H1 (cell line): ENCODE results near the gene SENP6. TPM values are rescaled to one million over a fixed set of nuclear protein-coding genes. Genes with fewer than 3 reads are reported as not detected.
A peak's percentile ranks its signal among the peaks of the same experiment; 100 is the strongest.

Source experiments
- CTCF ChIA-PET: fragments of 300-600 bp; sonication (Branson Sonifier 250); formaldehyde crosslinking; loops from one replicate; lab custom pipeline; 2021; ENCODE audit not compliant: partially characterized antibody; lab: Charles Lee
- POLR2A ChIA-PET: fragments of 300-600 bp; sonication (Branson Sonifier 250); formaldehyde crosslinking; loops from one replicate; lab custom pipeline; 2021; ENCODE audit warnings: inconsistent platforms; ENCODE audit not compliant: partially characterized antibody; lab: Charles Lee
- DNase-seq, 2 experiments: peaks; one replicate each; pipeline versions ENCODE4 v3.0.0 to v3.0.0-alpha.2; 2010 to 2022; ENCODE audit warnings: low spot score in 2 of 2, low read depth in 1 of 2, mixed read lengths in 1 of 2
- FAIRE-seq: peaks from 2 replicates; lab custom pipeline; 2011; peaks lifted over from hg19 to GRCh38; lab: Jason Lieb, UNC
- H2AFZ ChIP-seq: 2 replicates; pipeline ENCODE4 v1.8.1; 2012; ENCODE audit warnings: low read length, inconsistent platforms
- H2AK5ac ChIP-seq: 2 replicates; pipeline ENCODE4 v1.6.1; 2013; ENCODE audit warnings: low read depth, low read length
- H2BK120ac ChIP-seq: replicated peaks from 2 replicates; pipeline ENCODE3; 2013; ENCODE audit warnings: low read depth, low read length, inconsistent platforms
- H2BK12ac ChIP-seq: 2 replicates; pipeline ENCODE4 v1.6.1; 2013; ENCODE audit warnings: low read depth, low read length
- H2BK15ac ChIP-seq: 2 replicates; pipeline ENCODE4 v1.6.1; 2013; ENCODE audit warnings: low read length
- H2BK20ac ChIP-seq: 2 replicates; pipeline ENCODE4 v1.6.1; 2013; ENCODE audit warnings: low read length
- H2BK5ac ChIP-seq: 2 replicates; pipeline ENCODE4 v1.6.1; 2013; ENCODE audit warnings: low read depth, low read length
- H3K14ac ChIP-seq: 2 replicates; pipeline ENCODE4 v1.6.1; 2013; ENCODE audit warnings: inconsistent platforms; ENCODE audit not compliant: insufficient read length
- H3K18ac ChIP-seq: 2 replicates; pipeline ENCODE4 v1.6.1; 2013; ENCODE audit warnings: low read length; ENCODE audit errors: extremely low read depth
- H3K23ac ChIP-seq: 2 replicates; pipeline ENCODE4 v1.6.1; 2013; ENCODE audit warnings: inconsistent platforms; ENCODE audit not compliant: insufficient read length
- H3K23me2 ChIP-seq: 2 replicates; pipeline ENCODE4 v1.6.1; 2013; ENCODE audit warnings: low read depth, low read length
- H3K27ac ChIP-seq: 2 replicates; pipeline ENCODE4 v1.6.1; 2011; ENCODE audit warnings: low read depth, low read length, inconsistent platforms
- H3K27me3 ChIP-seq, 4 experiments: replicated peaks in 1 of 4; 1 replicate in 1 of 4; 2 replicates in 3 of 4; pipeline versions ENCODE4 v1.6.1 to v1.8.1; 2011 to 2013; ENCODE audit warnings: low read length in 3 of 4, mild to moderate bottlenecking in 3 of 4, inconsistent platforms in 2 of 4, mixed read lengths in 2 of 4, moderate library complexity in 1 of 4; ENCODE audit not compliant: control insufficient read depth in 3 of 4, insufficient read depth in 3 of 4; ENCODE audit errors: extremely low read depth in 1 of 4
- H3K36me3 ChIP-seq, 4 experiments: 2 replicates each; pipeline versions ENCODE4 v1.6.1 to v1.8.1; 2011 to 2013; ENCODE audit warnings: mild to moderate bottlenecking in 4 of 4, low read length in 3 of 4, moderate library complexity in 2 of 4, control low read depth in 1 of 4, inconsistent platforms in 1 of 4; ENCODE audit not compliant: insufficient read depth in 4 of 4, control insufficient read depth in 2 of 4
- H3K4ac ChIP-seq: replicated peaks from 2 replicates; pipeline ENCODE3; 2013; ENCODE audit warnings: low read length, low read depth, mixed read lengths, inconsistent platforms; ENCODE audit not compliant: insufficient read length
- H3K4me1 ChIP-seq, 4 experiments: replicated peaks in 1 of 4; 1 replicate in 1 of 4; 2 replicates in 3 of 4; pipeline versions ENCODE4 v1.6.1 to v1.8.1; 2011 to 2013; ENCODE audit warnings: low read length in 3 of 4, inconsistent platforms in 2 of 4, mixed read lengths in 1 of 4; ENCODE audit not compliant: insufficient read depth in 4 of 4, control insufficient read depth in 3 of 4
- H3K4me2 ChIP-seq, 2 experiments: 2 replicates each; pipeline versions ENCODE4 v1.6.1 to v1.8.1; 2011 to 2013; ENCODE audit warnings: low read depth in 2 of 2, low read length in 2 of 2, control low read depth in 1 of 2, inconsistent platforms in 1 of 2, mild to moderate bottlenecking in 1 of 2; ENCODE audit not compliant: insufficient read depth in 1 of 2
- H3K4me3 ChIP-seq, 4 experiments: fragments of 200-600, 300-600 bp in 1 of 4; sonication (generic), shearing (Covaris generic), sonication (Bioruptor Twin) in 1 of 4; 2 replicates each; pipeline versions ENCODE4 v1.5.1 to v1.8.1; 2011 to 2016; ENCODE audit warnings: low read length in 4 of 4, low read depth in 3 of 4, control low read depth in 2 of 4, inconsistent platforms in 2 of 4, mild to moderate bottlenecking in 2 of 4, mixed read lengths in 1 of 4, moderate library complexity in 1 of 4; ENCODE audit not compliant: insufficient read depth in 2 of 4; ENCODE audit errors: extremely low read depth in 1 of 4
- H3K56ac ChIP-seq: replicated peaks from 2 replicates; pipeline ENCODE3; 2013; ENCODE audit warnings: low read depth, mild to moderate bottlenecking, mixed read lengths, low read length, inconsistent platforms; ENCODE audit not compliant: insufficient read length
- H3K79me1 ChIP-seq: 2 replicates; pipeline ENCODE4 v1.6.1; 2013; ENCODE audit warnings: low read depth, low read length, control low read depth
- H3K79me2 ChIP-seq, 2 experiments: 2 replicates each; pipeline versions ENCODE4 v1.6.1 to v1.8.1; 2012 to 2013; ENCODE audit warnings: low read length in 2 of 2, mild to moderate bottlenecking in 2 of 2, inconsistent platforms in 1 of 2; ENCODE audit not compliant: insufficient read depth in 2 of 2, control insufficient read depth in 1 of 2
- H3K9ac ChIP-seq, 4 experiments: replicated peaks in 1 of 4; 1 replicate in 1 of 4; 2 replicates in 3 of 4; pipeline versions ENCODE4 v1.6.1 to v1.8.1; 2011 to 2013; ENCODE audit warnings: low read depth in 3 of 4, low read length in 3 of 4, control low read depth in 2 of 4, mild to moderate bottlenecking in 2 of 4, moderate library complexity in 2 of 4, inconsistent platforms in 1 of 4; ENCODE audit errors: extremely low read depth in 1 of 4
- H3K9me3 ChIP-seq, 2 experiments: 2 replicates each; pipeline versions ENCODE4 v1.6.1 to v1.8.1; 2012 to 2013; ENCODE audit warnings: mild to moderate bottlenecking in 2 of 2, moderate library complexity in 2 of 2, control low read depth in 1 of 2, inconsistent platforms in 1 of 2, low read depth in 1 of 2, low read length in 1 of 2, mixed read lengths in 1 of 2; ENCODE audit not compliant: insufficient read depth in 2 of 2
- H4K20me1 ChIP-seq, 2 experiments: replicated peaks in 1 of 2; 2 replicates each; pipeline versions ENCODE3 to v1.8.1; 2011 to 2013; ENCODE audit warnings: inconsistent platforms in 2 of 2, low read length in 2 of 2, mild to moderate bottlenecking in 1 of 2; ENCODE audit not compliant: insufficient read depth in 2 of 2, control insufficient read depth in 1 of 2
- H4K5ac ChIP-seq: 2 replicates; pipeline ENCODE4 v1.6.1; 2013; ENCODE audit warnings: low read length, low read depth, mixed read lengths, inconsistent platforms; ENCODE audit not compliant: insufficient read length
- H4K8ac ChIP-seq: 2 replicates; pipeline ENCODE4 v1.8.0; 2013; ENCODE audit warnings: mild to moderate bottlenecking, moderate library complexity, low read length, inconsistent platforms; ENCODE audit not compliant: insufficient read depth; ENCODE audit errors: extremely low read depth
- H4K91ac ChIP-seq: replicated peaks from 2 replicates; pipeline ENCODE3; 2013; ENCODE audit warnings: low read length, mixed read lengths, inconsistent platforms; ENCODE audit not compliant: insufficient read length
- CTBP2 ChIP-seq: IDR thresholded peaks from 2 replicates; pipeline ENCODE4 v1.7.0; 2011; ENCODE audit warnings: borderline replicate concordance, mild to moderate bottlenecking, moderate library complexity, mixed read lengths, low read length; ENCODE audit not compliant: insufficient read depth, insufficient read length
- GTF2F1 ChIP-seq: IDR thresholded peaks from 2 replicates; pipeline ENCODE4 v1.6.1; 2012; ENCODE audit warnings: low read depth, low read length, improper control_type of control experiment, borderline replicate concordance
- HDAC2 ChIP-seq, 2 experiments: fragments of 300-600 bp in 1 of 2; sonication (generic) in 1 of 2; IDR thresholded peaks; 2 replicates each; pipeline ENCODE4 v1.6.1; 2011 to 2012; ENCODE audit warnings: low read depth in 2 of 2, low read length in 2 of 2, mild to moderate bottlenecking in 2 of 2, moderate library complexity in 2 of 2, borderline replicate concordance in 1 of 2, inconsistent platforms in 1 of 2
- MAFK ChIP-seq: IDR thresholded peaks from 2 replicates; pipeline ENCODE4 v1.6.1; 2012; ENCODE audit warnings: low read depth, mild to moderate bottlenecking, improper control_type of control experiment, low read length
- PHF8 ChIP-seq: fragments of 200-600 bp; sonication (generic); conservative IDR thresholded peaks from 2 replicates; pipeline ENCODE4 v1.7.1; 2012; ENCODE audit warnings: low read depth, mild to moderate bottlenecking, inconsistent platforms, low read length, moderate library complexity
- RFX5 ChIP-seq: IDR thresholded peaks from 2 replicates; pipeline ENCODE4 v1.6.1; 2011; ENCODE audit warnings: low read depth, low read length, improper control_type of control experiment, borderline replicate concordance
- WGBS, 2 experiments: shearing (Covaris generic) in 1 of 2; methylation state at CpG; one replicate each; pipeline versions ENCODE4 v1.1.6 to v1.1.7; 2013 to 2015; ENCODE audit warnings: low lambda C conversion rate in 2 of 2, mixed read lengths in 2 of 2, inconsistent platforms in 1 of 2, low coverage in 1 of 2, missing lambda C conversion rate in 1 of 2; ENCODE audit not compliant: insufficient replicate concordance in 2 of 2, insufficient coverage in 1 of 2, insufficient read length in 1 of 2; ENCODE audit errors: extremely low coverage in 1 of 2, missing lambda C conversion rate in 1 of 2; 5-methylcytosine and 5-hydroxymethylcytosine counted together
- polyA plus RNA-seq, 7 experiments: library from polyadenylated mRNA; depleted of rRNA in 3 of 7; stranded (reverse) in 5 of 7; unstranded in 2 of 7; fragments of >200 nt in 5 of 7; fragments of 200-250 nt in 2 of 7; gene quantifications; 1 replicate in 5 of 7; 2 replicates in 1 of 7; 4 replicates in 1 of 7; pipeline versions ENCODE4 v1.2.1 to v1.2.3, GENCODE V29; 2011 to 2013; ENCODE audit warnings: missing spikeins in 2 of 7, mixed read lengths in 2 of 7
- total RNA-seq: library from RNA; stranded (reverse); fragmentation: NEBNext Ultra II Directional; extraction: Animal tissue kit (Norgen Biotek cat#: 25700); gene quantifications from 2 replicates; pipeline ENCODE4 v1.2.1, GENCODE V29; 2021

SENP6 gene
- total and polyA plus RNA-seq, 2 of the 8 experiments (the other 6 are each of a cell fraction or from before 2014, with no cell fraction given) = 13.8 to 103 TPM

DNA sequence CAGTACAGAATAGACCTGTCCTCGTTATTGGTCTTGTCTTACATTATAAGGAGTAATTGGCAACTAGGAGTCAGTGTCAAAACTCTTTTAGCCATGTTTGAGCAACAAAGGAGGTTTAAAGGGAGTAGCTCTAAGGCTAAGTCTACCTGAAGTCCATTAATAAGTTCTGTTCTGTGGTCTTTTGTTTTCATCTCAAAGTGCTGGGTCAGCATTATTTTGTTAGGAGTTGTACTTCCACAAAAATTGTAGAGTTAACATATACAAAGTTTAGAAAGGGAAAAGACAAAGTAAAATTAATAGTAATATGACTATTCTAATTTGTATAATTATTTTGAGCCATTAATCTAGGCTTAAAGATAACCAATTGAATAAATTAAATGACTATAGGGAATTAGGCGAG lies 12.7 kb upstream of the SENP6 start:
- H4K91ac ChIP-seq = no peak overlapping the region
- H3K4ac ChIP-seq = no peak overlapping the region
- WGBS, 2 experiments = 92% methylated on average over 2 of the region's 2 CpGs; no CpG with 5 or more reads in 1 of the 2 experiments
- no peak overlapping the region for H2BK20ac ChIP-seq
- no peak overlapping the region for H3K9ac ChIP-seq
- ChIA-PET POLR2A (no interaction called here), CTCF (no interaction called here)
- no peak for DNase-seq
- no peaks in the 10 kb centered on the region for H3K36me3 ChIP-seq
- no peaks in the 10 kb centered on the region for H3K79me2 ChIP-seq
- no peaks in the 10 kb centered on the region for H3K4me1 ChIP-seq
- no peaks in the 10 kb centered on the region for H4K20me1 ChIP-seq
- H3K9me3 ChIP-seq = no peaks in the 10 kb centered on the region
- no peaks in the 10 kb centered on the region for H3K23me2 ChIP-seq
- no peak overlapping the region for H3K56ac ChIP-seq
- no peak overlapping the region for H2BK120ac ChIP-seq
- no peak overlapping the region for H4K5ac ChIP-seq
- no peak overlapping the region for H3K4me2 ChIP-seq
- TF ChIP-seq MAFK (peak; percentile 97), GTF2F1 (no peak), CTBP2 (no peak), HDAC2 (IDR thresholded peaks at IDR 0.05; ENCODE audit: borderline replicate concordance in 1 of 2, low read depth in 2 of 2, low read length in 2 of 2) (no peak), PHF8 (no peak), RFX5 (no peak)
- TF ChIP-seq, all 59 proteins: peak for 1
- H2AK5ac ChIP-seq = no peak overlapping the region
- H4K8ac ChIP-seq = no peak overlapping the region
- no peak overlapping the region for H2BK15ac ChIP-seq
- H3K27me3 ChIP-seq = no peaks in the 10 kb centered on the region
- no peak overlapping the region for H3K27ac ChIP-seq
- H3K14ac ChIP-seq = no peak overlapping the region
- H3K4me3 ChIP-seq = no peak overlapping the region
- no peak overlapping the region for H3K23ac ChIP-seq
- H3K18ac ChIP-seq = no peak overlapping the region
- FAIRE-seq = no peak
- H2BK12ac ChIP-seq = no peak overlapping the region
- no peak overlapping the region for H2BK5ac ChIP-seq
- no peak overlapping the region for H2AFZ ChIP-seq
- H3K79me1 ChIP-seq = no peaks in the 10 kb centered on the region
